ENCODE measurements around the gene OLFM4.

The OLFM4 gene

DNA sequence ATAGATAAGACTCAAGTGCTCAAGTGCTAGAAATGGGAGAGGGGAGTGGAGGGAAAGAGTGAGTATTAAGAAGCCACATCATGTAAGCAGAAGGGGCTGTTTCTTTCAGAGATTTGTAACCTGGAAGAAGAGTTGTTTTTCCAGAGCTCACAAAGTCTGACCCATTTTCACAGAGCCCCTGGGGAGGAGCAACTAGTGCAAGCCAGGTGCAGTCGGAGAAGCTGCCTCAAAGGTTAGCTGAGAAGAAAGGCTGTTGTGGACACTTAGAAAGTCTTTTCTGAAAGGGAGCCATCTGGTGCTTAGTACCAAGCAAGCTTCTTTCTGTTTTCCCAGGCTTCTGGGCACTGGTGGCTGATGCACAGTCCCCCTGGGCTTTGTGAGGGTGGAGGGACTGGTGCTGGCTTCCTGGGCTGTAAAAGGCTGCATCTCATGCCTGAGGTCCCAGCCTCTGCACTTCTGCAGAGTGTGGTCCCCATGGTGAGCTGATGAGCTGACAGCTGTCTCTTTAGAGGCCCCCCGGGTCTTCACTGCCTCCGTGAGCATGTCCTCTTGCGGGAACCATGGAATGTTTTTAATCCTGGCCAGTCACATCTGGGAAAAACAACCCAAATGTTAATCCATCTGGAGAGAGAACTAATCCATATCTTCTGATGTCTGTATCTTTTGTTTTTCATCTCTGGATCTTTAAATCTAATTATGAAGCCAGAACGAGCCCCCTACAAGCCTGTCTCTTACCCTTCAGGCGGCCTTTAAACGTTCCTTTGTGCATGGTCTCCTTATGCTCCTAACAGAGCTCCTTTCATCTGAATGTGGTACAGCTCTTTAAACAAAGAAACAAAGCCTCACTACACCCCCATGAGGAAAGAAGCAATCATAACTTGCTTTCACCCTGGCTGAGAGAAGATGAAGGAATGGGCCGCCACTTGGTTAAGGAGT, 40.2 kb downstream of the OLFM4 start:
- DNase-seq, result no peak

DNA sequence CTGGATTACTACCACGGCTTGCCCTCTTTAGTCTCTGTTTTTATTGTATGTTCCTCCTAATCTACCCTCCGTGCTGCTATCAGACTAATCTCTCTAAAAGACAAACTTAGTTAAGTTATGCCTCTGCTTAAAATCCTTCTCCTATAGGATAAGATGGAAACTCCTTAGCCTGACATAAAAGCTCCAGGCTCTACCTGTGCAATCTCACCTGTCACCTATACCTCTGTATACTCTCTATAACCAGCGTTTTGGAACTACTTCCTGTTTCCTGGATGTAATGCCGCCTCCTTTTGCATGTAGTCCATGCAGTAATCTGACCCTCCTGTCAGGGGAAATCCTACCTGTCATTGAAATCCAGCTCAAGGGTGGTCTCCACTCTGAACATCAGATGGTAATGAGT, 41.2 kb downstream of the OLFM4 start:
- DNase-seq, result no peak

DNA sequence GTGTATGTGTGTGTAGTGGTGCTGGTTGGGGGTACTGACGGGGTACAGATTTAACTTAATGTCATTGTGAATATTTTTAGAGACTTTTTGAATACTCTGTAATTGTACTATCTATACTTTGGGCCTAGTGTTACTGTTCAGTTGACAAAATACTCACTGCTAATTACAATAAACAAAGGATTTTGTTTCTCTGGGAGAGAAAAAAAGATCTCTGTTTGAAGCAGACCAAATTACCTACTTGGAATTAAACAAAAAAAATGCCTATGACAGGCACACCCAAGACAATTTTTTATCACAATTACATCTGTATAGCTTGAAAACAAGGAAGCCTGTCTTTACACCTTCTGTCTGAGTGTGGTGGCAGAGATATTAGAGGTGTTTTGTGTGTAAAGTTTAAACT, 45.1 kb downstream of the OLFM4 start:
- no peak for DNase-seq

DNA sequence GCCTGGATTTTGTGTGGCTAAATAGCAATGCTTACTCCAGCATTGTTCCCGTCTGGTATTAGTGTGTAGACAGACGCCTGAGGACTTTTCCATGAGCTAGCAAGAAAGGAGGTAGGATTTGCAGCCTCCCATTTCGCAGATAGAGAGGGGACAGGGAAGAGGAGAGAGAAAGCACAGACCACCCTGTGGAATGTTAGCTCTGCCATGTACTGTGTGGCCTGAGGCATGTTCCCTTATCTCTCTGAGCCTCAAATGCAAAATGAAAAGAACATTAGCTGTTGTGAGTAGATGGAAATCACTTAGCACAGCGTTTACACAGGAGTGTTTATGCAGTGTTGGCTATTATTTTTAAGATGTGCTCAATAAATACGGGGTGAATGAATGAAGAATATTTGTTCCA, 45.5 kb downstream of the OLFM4 start:
- no peak for DNase-seq

DNA sequence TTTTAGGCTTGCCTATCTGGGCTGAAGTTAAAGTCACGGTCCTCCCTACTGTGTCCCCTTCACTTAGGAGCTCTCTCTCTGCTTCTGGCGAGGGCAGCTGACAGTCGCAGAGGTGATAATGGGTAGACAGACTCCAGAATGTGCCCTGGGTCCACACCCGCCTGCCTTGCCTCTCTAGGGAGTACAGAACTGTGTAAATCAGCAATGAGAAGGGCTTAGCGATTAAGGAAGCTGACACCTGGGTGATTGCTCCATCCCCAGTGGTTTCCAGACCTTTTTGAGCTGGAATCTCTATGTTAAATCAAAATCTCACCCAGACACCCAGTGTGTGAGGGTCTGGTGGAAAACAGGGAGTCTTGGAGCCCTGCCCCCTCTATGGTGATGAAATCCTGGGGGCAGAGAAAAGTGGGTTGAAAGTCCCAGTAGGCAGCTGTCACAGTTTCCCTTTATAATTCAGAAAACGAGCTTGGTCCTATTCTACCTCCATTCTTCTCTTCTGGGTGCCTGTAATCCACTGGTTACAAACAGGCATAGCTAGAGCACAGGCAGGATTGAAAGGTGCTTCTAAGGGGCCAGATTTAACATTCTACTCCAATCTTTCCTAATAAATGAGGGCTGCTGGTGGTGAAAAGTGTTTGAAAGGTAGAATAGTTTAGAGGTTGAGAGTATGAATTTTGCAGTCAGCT, 46.9 kb downstream of the OLFM4 start:
- no peak for DNase-seq

DNA sequence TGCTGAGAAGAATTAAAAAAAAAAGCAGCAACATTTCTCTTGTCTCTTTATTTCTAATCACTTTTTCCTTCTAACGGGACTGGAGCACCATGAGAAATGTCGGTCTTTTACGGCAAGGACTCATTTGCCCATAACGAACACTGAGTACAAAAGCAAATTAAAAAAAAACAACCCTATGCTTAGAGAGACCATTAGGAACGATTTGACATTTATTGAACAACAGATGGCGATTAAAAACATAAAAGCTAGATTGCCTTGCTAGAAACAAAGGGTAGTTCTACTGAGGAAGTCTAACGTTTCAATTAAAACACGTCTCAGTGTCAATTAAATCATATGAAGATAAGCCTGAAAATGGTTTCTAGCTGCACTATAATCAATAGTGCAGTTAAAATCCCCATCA, 51.1 kb downstream of the OLFM4 start:
- DNase-seq, result no peak

DNA sequence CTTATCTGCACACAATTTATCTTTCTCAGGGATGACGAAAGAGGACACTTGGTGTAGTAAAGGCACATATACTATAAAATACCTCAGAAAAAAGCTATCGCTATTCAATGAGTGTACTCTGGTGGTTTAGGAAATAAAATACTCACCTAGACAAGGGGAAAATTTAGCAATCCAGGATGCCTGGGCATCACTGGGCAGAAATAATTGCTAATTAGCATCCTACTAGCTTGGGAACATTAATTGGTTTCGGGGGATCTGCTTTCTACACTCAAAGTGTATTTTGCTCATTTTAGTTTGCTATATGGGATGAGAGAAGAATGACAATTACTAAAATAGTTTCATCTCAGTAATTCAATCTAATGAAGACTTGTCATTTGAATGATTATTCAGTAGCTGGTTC, 60.3 kb downstream of the OLFM4 start:
- DNase-seq, result no peak

DNA sequence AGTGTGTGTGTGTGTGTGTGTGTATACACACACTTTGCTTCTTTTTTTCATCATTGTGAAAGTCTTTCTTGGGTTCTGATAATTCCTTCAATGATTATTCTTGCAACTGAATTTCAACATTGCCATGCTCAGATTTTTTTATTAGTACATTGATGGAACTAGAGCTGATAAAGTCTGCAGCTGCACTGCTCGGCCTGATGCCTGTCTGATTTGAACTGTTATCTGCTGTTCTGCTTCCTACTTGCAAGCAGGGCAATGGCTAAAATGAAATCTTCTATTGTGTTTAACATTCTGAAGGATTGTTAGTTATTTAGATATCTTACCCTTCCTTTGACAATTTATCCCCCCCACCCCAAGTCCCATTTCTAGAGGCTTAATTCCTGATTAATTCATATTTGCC, 61.3 kb downstream of the OLFM4 start:
- DNase-seq, result no peak

DNA sequence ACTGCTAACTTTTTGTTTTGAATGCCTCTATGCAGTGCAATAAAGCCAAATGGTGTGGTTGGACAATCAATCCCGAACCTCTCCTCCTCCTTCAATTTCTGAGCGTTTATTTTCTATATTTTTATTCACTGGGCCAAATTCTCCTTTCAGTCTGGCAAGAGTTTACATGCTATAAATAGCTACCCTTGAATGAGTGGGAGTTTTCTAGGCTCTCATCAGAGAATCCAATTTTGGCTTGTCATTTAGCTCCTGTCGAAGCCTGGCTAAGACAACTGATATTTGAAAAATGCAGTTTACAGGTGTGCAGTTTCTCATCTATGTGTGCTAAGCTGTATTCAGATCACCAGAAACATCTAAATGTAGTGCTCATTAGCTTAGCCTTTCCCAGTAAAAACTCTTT, 61.8 kb downstream of the OLFM4 start:
- DNase-seq, result no peak

DNA sequence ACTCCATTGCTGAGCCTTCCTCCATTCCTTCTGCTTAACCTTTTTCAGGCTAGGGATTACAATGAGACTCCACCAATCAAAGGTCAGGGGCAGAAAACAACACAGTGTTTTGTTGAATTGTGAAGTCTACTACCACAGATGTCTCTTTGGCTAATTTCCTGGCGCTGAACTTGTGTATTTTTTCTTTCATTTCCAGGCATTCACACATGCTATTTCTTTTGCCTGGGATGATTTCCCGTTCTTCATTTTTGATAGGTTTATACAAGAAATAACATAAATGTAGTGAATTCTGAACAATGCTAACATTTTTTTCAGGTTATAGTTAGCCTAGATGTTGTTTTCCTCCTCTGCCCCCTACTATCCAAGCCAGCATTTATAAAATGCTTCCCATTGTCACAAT, 64.3 kb downstream of the OLFM4 start:
- DNase-seq, result no peak

DNA sequence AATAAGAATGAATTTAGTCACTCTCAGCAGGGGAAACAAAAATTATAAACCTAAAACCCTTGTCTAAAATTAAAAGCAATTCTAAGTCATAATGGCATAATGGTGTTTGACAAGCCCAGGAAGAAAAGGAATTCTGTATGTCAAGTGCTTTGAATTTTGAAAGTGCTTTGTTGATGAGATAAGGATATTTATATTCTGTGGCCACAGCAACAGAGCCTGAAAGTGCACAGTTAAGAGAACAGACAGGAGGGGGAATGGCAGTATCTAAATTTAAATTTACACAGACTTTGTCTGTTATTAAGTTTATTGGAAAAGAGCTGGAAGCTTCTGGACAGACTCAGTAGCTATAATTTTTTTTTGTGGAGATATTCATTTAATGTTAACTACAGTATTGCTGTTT, 69.8 kb downstream of the OLFM4 start:
- no peak for DNase-seq

DNA sequence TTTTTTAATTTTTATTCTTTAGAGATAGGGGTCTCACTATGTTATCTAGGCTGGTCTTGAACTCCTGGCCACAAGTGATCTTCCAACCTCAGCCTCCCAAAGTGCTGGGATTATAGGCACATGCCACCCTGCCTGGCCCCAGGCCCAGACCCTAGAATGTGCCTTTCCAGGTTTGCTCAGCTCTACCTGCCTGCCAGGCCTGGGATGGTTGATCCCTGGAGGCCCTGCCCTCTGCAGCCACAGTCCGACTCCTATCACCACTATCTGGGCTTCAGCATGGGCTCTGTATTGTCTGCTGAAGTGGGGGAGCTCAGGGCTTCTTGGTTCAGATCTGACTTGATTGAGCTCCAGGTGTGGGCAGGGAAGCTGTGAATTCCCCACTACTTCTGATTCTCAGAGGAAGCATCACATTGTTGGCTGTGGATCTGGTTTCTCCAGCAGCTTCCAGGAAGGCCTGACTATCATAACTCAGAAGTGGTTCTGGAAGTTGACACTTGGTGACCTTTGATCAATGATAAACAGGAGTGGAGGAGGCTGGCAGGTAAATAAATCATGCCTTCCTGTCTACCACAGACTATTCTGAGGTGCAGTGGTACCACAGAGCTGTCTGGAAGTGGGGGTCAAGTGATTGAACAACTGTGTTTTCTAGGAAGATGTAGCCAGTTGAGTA, 71.9 kb downstream of the OLFM4 start:
- DNase-seq, result no peak
